MM.1S (cell line): ENCODE data around the gene PRKCZ.

Source experiments
- DNase-seq: peaks from one replicate; pipeline ENCODE4 v3.0.0-alpha.2; 2015
- H2AFZ ChIP-seq: fragments of 300-600 bp; sonication (generic); 2 replicates; pipeline ENCODE4 v1.6.0; 2016; ENCODE audit warnings: antibody characterized with exemption, low read length
- H3F3A ChIP-seq: fragments of 300-600 bp; sonication (generic); 2 replicates; pipeline ENCODE4 v1.6.1; 2016; ENCODE audit warnings: mild to moderate bottlenecking, antibody characterized with exemption, low read length, moderate library complexity, mixed read lengths; ENCODE audit not compliant: insufficient read depth
- H3K27ac ChIP-seq: fragments of 300-600 bp; sonication (generic); 2 replicates; pipeline ENCODE4 v1.5.1; 2016; ENCODE audit warnings: mild to moderate bottlenecking, low read length
- H3K27me3 ChIP-seq: fragments of 300-600 bp; sonication (generic); replicated peaks from 2 replicates; pipeline ENCODE4 v1.6.0; 2016; ENCODE audit warnings: low read length; ENCODE audit not compliant: insufficient read depth
- H3K36me3 ChIP-seq: fragments of 300-600 bp; sonication (generic); replicated peaks from 2 replicates; pipeline ENCODE4 v1.6.1; 2016; ENCODE audit warnings: mild to moderate bottlenecking, low read length, mixed read lengths; ENCODE audit not compliant: insufficient read depth
- H3K4me1 ChIP-seq: fragments of 300-600 bp; sonication (generic); 2 replicates; pipeline ENCODE4 v1.6.1; 2016; ENCODE audit warnings: low read length, mixed read lengths
- H3K4me2 ChIP-seq: fragments of 300-600 bp; sonication (generic); 2 replicates; pipeline ENCODE4 v1.6.0; 2016; ENCODE audit warnings: low read depth, low read length
- H3K4me3 ChIP-seq: fragments of 300-600 bp; sonication (generic); 2 replicates; pipeline ENCODE4 v1.5.1; 2016; ENCODE audit warnings: low read length, mixed read lengths
- H3K79me2 ChIP-seq: fragments of 300-600 bp; sonication (generic); 2 replicates; pipeline ENCODE4 v1.6.1; 2016; ENCODE audit warnings: mixed run types, low read length, mixed read lengths
- H3K9ac ChIP-seq: fragments of 300-600 bp; sonication (generic); 2 replicates; pipeline ENCODE4 v1.6.1; 2016; ENCODE audit warnings: low read length, mixed read lengths
- H3K9me2 ChIP-seq: fragments of 300-600 bp; sonication (generic); replicated peaks from 2 replicates; pipeline ENCODE4 v1.6.1; 2016; ENCODE audit warnings: mild to moderate bottlenecking, low read length, mixed read lengths; ENCODE audit not compliant: insufficient read depth
- H3K9me3 ChIP-seq: fragments of 300-600 bp; sonication (generic); replicated peaks from 2 replicates; pipeline ENCODE4 v1.6.1; 2016; ENCODE audit warnings: mild to moderate bottlenecking, low read length, mixed read lengths; ENCODE audit not compliant: insufficient read depth
- H4K20me1 ChIP-seq: fragments of 300-600 bp; sonication (generic); 2 replicates; pipeline ENCODE4 v1.6.1; 2016; ENCODE audit warnings: mild to moderate bottlenecking, low read length, moderate library complexity, mixed read lengths; ENCODE audit not compliant: insufficient read depth
- CTCF ChIP-seq: fragments of 300-600 bp; sonication (generic); IDR thresholded peaks from 2 replicates; pipeline ENCODE4 v1.5.1; 2016; ENCODE audit warnings: antibody characterized with exemption, low read length, mixed read lengths
- EZH2 ChIP-seq: fragments of 300-600 bp; sonication (generic); optimal IDR thresholded peaks from 2 replicates; pipeline ENCODE3; 2017; ENCODE audit warnings: low read depth, mild to moderate bottlenecking, antibody characterized with exemption, low read length, mixed read lengths
- EZH2phosphoT487 ChIP-seq: fragments of 300-600 bp; sonication (generic); IDR thresholded peaks from 2 replicates; pipeline ENCODE4 v1.6.1; 2018; ENCODE audit warnings: antibody characterized with exemption, low read length

The PRKCZ gene

GRCh38 chr1:2095981-2096736 lies 45.9 kb downstream of the PRKCZ start:
- no peak for DNase-seq
- H3K9me2 ChIP-seq = no peaks in the 10 kb centered on the region
- H3K27ac ChIP-seq = no peak overlapping the region
- no peaks in the 10 kb centered on the region for H3K79me2 ChIP-seq
- H3K9ac ChIP-seq = no peak overlapping the region
- H2AFZ ChIP-seq = no peak overlapping the region
- TF ChIP-seq EZH2phosphoT487 (no peak), CTCF (no peak), EZH2 (no peak)
- H3K36me3 ChIP-seq = no peaks in the 10 kb centered on the region
- no peaks in the 10 kb centered on the region for H3K9me3 ChIP-seq
- no peaks in the 10 kb centered on the region for H3K4me1 ChIP-seq
- H3F3A ChIP-seq = no peaks in the 10 kb centered on the region
- H3K27me3 ChIP-seq = peaks cover 81% of the 10 kb centered on the region
- no peak overlapping the region for H3K4me3 ChIP-seq
- no peaks in the 10 kb centered on the region for H4K20me1 ChIP-seq
- H3K4me2 ChIP-seq = no peak overlapping the region

- Histone ChIP-seq H3K9me3 (no peaks in the 10 kb centered on the region), H3K27ac (no peak overlapping the region), H4K20me1 (no peaks in the 10 kb centered on the region), H3K36me3 (no peaks in the 10 kb centered on the region), H3K4me1 (no peaks in the 10 kb centered on the region), H3K9ac (no peak overlapping the region), H3K9me2 (no peaks in the 10 kb centered on the region), H3K27me3 (peaks cover 79% of the 10 kb centered on the region), H2AFZ (no peak overlapping the region), H3F3A (no peaks in the 10 kb centered on the region), H3K79me2 (no peaks in the 10 kb centered on the region), H3K4me2 (no peak overlapping the region), H3K4me3 (no peak overlapping the region)
- DNase-seq = no peak
- no peak for TF ChIP-seq CTCF
- TF ChIP-seq EZH2 = no peak
- TF ChIP-seq EZH2phosphoT487 = no peak
Measured at GRCh38 chr1:2097386-2098300, 47.4 kb downstream of the PRKCZ start.

GRCh38 chr1:2098301-2098698 lies 48.1 kb downstream of the PRKCZ start:
- Histone ChIP-seq H3K79me2 (no peaks in the 10 kb centered on the region), H3K36me3 (no peaks in the 10 kb centered on the region), H3F3A (no peaks in the 10 kb centered on the region), H3K4me2 (no peak overlapping the region), H3K27me3 (peaks cover 79% of the 10 kb centered on the region), H3K4me3 (no peak overlapping the region), H3K27ac (no peak overlapping the region), H3K9me3 (no peaks in the 10 kb centered on the region), H3K9ac (no peak overlapping the region), H3K4me1 (no peaks in the 10 kb centered on the region), H3K9me2 (no peaks in the 10 kb centered on the region), H4K20me1 (no peaks in the 10 kb centered on the region), H2AFZ (no peak overlapping the region)
- DNase-seq = no peak
- TF ChIP-seq EZH2 (no peak), EZH2phosphoT487 (no peak), CTCF (no peak)
